Measurements from ENCODE around the gene SMG5.
A peak's percentile ranks its signal among the peaks of the same experiment; 100 is the strongest.

SMG5 gene

DNA sequence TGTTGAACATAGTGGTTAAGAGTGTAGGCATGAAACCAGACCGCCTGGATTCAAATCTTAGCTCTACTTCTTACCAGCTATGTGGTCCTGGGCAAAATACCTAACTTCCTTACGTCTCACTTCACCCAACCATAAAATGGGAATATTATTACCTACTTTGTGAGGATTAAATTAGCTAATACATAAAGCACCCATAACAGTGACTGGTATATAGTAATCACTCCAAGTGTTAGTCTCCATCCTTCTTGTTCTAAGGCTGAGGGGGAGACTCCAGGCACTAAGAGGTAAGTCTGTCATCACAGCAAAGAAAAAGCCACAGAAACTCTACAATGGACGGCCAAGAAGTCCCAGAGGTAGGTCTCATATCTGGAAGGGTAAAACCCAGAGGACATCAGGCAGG lies 2.8 kb downstream of the SMG5 start:
- DNase-seq = no peak

DNA sequence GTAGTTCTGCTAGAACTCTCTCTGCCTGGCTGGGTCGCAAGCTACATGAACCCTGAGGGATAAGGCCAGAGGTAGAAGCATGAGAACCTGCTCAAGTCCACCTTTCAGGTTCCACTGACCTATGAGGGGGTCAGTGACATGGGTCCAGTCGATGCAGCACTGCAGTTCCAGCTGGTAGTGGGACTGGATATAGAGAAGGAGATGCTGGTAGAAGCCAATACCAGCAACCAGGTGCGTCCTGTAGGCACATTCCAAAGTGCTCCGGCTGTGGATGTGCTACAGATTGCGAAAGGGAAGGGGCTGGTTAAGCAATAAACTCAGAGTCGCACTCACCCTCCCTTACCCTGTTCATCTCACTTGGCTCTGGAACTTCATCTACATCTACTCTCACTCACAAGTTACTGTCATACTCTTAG lies 5.7 kb downstream of the SMG5 start:
- peak; percentile 23 to 29 for DNase-seq

DNA sequence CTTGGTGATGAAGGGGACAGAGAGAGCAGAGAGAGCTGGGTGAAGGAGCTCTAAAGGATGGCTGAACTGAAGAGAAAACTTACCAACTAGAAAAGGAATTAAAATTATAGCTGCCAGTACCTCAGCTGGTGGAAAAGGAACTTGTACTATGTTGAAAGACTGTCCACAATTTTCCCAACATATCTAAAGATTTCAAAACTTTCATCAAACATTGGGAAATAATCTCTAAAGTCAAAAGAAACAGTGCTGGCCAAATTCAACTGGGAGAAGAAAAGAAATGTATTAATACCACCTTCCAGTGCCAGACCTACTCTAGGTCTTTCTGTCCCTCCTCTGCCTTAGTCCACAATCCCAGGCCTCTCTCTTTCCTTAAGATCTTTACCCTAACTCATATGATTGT lies 6.1 kb downstream of the SMG5 start:
- DNase-seq = no peak

DNA sequence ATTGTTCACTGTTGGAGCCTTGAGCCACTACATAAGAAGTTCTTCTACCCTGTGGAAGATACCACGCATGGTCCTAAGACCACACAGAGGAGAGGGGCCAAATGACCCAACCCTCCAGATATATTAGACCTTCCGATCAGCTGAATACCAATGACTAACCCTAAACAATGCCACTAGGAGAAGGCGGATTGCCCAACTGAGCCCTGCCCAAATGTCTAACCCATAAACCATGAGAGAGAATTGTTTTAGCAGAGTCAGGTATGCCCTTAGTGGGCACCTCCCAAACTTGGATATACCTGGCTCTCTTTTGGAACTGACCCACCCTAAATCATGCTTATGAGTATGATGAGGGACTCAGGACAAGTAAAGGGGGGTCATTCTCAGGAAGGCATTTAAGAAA lies 12.3 kb downstream of the SMG5 start:
- DNase-seq = no peak

DNA sequence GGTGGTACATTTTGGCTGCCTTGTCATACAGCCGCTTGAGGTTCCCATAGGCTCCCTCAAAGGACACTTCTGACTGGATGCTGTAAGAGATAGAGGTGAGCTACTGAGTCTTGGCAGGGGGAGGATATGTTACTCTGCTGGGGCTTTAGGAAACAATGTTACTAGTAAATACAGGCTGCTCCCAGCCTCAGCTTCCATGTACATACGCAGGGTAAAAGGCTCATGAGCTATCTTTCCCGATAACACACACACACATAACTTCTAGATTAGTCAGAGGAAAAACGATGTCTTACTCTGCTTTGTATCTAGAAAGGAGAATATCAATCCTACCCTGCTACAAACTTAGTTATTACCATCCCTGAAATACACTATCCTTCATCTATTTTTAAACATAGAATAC lies 14.3 kb downstream of the SMG5 start:
- DNase-seq = no peak

DNA sequence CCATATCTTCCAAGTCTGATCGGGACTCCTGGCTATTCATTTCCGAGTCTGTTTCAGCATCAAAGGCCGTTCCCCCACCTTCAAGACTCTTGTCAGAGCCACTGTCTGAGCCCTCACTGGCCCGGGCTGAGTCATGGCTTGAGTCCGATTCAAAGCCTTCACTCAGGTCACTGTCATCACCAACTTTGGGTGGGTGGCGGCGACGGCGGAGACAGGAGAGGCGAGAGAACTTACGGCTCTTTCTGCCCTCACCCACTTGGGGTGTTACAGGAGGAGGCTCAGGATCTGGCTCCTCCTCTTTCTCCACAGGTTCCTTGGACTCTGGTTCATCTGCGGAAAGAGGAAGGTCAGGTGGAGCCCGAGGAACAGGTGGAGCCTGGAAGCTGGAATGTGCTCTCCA lies 16.6 kb downstream of the SMG5 start:
- DNase-seq = no peak

DNA sequence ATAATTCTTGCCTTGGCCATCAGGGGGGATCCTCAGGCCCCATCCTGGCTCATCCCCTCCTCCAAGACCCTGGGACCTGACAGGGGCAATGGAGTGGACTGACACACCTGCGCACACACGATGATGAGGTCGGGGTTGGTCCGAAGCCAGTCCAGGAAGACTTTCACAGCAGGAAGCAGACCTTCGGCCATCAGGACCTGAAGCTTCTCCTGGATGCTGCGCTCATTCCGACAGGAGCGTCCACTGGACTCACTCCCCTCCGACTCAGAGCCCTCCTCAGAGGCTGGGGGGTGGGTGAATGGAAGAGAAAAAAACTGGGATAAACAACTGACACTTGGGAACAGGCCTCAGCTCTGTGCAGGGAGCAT lies 19.4 kb downstream of the SMG5 start:
- no peak for DNase-seq

DNA sequence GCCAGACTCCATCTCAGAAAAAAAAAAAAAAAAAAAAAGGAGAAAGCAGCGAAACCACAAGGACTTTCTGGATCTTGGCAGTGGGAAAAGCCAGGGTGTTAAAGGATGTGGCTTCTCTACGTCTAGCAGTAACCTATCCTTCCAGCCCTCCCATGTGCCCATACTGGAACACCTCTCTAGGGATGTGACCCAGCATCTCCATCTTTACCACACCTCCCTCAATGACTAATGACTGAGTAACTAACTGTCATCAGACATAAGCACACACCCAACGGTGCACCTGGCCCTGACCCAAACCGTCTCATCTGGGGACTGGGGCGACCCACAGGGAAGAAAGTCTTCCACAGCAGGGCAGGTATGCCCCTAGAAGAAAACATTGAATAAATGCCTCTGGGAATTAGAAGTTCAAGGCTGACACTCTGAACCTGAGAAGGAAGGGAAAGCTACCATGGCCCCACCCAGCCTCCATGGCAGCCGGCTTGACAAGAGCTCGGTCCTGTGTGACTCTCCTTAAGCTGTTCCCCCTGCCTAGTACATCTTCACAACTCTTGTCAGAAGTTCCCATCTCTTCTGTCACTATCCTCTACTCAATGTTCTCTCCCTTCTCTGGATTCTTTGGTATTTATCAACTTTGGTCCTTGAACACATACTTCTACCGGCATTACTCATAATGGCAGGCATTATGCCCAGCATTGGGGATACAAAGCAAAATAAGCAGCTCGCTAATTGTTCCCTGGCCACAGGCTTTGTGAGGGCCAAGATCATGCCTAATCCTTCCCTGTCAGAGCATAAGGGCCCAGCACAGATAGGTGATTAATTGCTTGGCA lies 20.0 kb downstream of the SMG5 start:
- DNase-seq = no peak

DNA sequence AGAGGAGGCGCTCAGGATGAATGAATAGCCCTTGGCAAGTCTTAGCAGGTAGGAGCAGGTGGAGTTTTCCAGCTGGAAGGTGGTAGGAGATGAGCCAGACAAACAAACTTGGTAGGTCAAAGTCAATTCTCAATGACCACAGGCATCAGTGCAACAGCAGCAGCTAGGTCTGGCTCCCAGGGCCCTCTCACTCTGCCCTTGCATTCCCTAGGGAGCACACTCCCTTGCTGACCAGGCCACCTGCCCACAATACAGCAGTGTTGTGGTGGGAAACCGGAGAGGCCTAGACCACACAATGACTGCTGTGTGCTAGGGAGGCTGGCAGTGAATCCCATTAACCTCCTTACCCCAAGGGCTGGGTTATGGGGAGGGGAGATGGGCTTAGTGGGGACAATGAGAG lies 21.7 kb downstream of the SMG5 start:
- DNase-seq = no peak

DNA sequence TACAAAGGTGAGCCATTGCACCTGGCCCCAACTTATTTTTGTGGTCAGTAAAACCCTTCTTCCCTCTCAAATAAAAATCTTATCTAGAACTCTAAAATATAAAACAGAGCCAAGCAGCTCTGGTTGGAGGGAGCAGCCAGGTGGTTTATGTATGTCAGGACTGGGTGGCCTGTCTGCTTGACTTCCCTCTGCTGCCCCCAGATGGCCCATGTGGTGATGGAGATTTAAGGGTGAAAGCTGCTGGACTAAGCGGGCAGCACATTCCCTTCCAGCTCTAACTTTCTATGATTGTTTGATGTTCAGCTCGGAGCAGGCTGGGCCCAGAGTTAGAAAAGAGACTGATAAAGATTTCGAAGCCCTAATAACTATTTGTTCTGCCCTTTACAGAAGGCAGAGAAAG lies 22.8 kb downstream of the SMG5 start:
- DNase-seq = peak; percentile 43 to 55

DNA sequence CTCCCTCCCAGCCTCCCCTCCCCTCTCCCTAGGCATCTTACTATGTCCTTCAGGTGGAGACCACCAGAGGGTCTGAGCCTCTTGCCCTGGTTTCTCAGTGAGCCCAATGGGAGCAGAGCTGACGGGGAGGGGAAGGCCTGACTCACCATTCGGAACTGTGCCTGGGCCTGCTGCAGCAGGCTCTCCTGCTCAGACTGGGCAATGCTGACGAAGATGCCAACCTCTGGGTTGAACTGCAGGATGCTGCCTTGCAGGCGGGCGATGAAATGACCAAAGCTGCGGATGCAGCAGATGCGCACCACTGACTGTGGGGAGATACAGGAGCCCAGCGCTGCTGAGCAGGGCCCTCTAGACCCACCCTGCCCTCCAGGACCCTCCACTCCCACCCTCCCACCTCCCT lies 23.8 kb downstream of the SMG5 start:
- no peak for DNase-seq

DNA sequence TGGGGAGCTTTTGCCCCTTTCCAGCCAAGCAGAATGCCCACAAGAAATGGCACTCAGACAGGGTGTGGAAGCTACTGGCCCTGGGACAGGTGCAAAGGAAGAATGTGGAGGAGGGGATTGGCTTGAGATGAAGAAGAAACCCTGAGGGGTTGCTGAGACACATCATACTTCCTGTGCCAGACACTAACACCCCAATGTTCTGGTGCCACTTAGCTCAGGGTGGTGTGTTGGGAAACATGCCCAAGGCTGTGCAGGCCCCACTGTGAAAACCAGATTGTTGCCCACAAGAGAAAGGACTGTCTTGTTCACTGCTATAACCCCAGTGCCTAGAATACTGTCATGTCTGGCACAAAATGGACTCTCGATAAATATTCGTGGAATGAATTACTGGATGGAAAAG lies 24.9 kb downstream of the SMG5 start:
- DNase-seq = peak; percentile 79 to 89

DNA sequence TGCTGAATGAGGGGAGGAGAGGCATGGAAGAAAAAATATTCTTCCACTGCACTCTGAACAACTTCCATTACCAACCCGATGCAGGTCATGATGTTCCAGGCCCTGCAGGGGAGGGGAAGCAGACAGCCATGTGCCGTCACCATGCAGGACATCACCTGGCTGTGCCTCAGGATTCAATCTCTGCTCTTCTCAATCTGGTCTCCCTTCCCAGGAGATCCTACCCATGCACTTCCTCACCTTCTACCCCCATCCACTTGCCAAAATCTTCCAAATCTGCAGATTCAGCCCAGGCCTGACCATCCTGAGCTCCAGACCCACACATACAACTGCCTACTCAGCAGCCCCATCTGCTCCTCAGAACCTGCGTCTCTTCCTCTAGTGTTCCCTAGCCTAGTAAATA lies 29.0 kb downstream of the SMG5 start:
- DNase-seq = no peak

DNA sequence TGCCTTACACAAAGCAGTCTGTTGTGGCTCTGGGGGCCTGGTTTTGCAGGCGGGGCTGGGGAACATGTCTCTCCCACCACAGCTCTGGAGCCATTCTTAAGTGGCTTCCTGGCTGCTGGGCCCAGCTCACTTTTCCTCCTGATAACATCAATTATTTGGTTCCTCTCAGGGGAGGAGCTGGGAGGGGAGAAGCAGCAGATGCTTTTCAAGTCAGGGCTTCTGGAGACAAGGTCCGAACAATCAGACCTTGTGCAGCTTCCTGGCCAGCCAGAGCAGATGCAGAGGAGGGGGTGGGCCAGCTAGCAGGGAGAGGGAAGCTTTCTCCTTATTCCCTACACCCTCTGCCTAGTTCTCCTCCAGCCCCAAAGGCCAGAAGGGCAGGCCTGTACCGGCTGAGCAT lies 31.1 kb downstream of the SMG5 start:
- DNase-seq = peak; percentile 71 to 74

DNA sequence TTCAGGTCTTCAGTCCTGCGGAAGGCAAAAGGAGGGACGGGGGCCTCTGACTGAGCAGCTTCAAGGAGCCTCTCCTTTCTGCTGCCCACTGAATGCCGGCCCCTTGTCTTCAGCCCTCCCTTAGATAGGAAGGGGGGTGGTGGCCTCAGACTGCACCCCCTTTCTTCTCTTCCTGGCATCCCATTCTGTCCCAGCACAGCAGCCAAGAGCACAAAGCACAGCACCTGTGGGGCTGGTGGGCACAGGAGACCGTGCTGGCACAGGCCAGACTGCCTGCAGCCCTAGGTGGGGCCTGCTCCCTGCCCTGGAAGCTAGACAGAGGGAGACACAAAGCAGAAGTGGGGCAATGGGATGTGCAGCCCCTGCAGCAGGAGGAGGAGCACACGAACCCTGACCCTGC lies 33.0 kb downstream of the SMG5 start:
- no peak for DNase-seq

DNA sequence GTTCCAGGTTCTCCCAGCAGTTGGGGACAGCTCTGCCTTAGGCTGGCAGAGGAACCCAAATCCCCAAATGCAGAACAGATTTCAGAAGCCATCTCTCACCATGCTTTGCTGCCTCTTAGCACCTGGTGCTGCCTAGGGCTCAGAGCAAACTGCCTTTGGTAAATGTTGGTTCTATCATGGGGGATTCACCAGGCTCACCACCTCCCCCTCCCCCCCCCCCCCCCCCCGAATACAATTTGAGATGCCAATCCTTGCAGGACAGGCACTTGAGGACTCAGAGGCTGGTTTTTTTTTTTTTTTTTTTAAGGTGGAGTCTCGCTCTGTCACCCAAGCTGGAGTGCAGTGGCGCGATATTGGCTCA lies 34.3 kb downstream of the SMG5 start:
- no peak for DNase-seq

DNA sequence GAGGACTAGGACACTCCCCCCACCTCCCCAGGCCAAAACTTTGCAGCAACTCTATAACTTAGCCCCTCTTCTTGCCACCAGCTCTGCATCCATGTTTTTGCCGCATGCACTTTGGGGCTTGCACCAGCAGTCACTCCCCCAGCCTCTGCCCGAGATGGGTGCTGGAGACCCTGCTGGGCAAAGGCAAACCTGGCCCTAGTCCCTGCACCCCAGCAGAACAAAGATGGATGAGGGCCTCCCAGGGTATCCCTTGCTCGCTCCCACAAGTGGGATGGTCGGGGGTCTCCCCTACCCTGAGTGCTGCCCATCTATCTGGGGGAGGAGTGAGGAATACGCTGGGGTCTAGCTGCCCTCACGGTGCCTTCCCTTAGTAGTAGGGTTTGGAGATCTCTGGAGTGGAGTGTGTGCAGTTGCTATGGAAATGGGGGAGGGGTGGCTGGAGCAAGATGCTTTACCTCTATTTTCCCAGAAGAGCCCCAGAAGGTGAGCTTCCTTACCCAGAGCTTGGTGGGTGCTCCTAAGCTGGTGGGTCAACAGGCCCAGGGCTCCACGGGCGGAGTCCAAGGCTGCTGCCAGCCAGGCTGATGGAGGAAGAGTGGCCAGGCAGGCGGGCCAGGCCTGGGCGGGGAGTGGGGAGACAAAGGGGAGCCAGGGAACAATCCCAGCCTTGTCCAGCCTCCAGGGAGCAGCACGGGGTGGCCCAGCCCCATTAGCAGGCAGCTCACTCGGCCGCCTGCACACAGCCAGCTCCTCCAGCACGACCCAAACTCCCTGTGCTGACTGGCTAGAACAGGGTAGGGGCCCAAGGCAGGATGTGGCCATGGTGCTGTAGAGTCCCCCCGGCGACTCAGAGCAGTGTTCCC lies 34.9 kb downstream of the SMG5 start, which contains the start of gene PAQR6:
Gene PAQR6 (minus strand): TSS at position 597 of the 863 bp plus-strand sequence. CDS start 1,325 bp downstream, outside the sequence.
- no peak for DNase-seq

DNA sequence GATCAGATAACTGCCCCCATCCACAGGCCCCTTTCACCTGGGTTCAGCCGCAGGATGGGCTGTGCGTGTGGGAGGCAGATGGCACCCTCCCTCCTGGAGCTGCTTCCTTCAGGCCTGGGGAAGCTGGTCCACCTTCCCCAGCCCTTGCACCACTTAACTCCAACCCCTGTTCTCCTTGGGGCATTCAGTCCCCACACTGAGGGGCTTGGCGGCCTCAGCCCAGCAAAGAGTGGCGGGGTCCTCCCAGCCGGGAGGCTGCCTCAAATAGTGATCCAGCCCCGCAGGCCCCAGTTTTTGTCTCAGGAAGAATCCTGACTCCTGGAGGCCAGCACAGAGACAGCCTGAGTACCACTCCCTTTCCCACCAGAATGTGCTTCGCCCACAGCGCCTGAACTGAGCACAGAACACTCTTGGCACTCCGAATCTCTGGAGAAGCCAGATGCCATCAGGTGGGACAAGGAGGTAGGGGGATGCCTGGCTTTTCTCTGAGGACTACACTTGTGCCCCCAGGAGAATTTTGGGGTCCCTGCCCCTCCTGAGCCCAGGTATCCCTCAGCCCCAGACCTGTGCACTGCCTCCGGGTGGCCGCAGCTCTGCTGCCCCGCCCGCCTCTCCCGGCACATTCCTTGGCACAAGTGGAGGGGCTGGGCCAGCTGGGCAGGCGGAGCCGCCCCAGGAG lies 35.7 kb downstream of the SMG5 start:
- DNase-seq = no peak

DNA sequence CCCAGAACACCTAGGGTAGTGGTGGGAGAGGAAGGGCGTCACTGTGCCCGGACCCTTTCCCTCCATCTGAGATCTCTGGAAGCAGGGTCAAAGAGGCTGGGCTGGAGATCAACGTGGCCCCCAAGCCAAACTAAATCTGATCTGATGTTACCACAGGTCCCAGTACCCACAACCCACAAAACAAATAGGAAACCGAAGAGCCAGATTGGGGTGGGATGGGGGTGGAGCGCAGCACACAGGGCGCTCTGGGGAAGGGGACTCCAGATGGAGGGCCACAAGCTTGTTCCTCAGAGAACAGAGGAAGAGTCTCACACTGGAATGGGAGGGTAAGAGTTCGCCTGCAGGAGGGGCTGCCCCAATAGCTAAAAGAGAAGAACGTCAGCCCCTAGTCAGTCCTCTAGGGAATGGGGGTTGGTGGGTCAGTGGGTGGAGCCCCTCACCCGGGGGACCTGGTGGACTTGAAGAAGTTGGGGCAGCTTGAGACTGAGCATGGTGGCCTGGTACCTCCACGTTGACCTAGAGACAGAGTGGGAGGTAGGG lies 36.3 kb downstream of the SMG5 start:
- DNase-seq = peak in 1 of 2 experiments; percentile 20

DNA sequence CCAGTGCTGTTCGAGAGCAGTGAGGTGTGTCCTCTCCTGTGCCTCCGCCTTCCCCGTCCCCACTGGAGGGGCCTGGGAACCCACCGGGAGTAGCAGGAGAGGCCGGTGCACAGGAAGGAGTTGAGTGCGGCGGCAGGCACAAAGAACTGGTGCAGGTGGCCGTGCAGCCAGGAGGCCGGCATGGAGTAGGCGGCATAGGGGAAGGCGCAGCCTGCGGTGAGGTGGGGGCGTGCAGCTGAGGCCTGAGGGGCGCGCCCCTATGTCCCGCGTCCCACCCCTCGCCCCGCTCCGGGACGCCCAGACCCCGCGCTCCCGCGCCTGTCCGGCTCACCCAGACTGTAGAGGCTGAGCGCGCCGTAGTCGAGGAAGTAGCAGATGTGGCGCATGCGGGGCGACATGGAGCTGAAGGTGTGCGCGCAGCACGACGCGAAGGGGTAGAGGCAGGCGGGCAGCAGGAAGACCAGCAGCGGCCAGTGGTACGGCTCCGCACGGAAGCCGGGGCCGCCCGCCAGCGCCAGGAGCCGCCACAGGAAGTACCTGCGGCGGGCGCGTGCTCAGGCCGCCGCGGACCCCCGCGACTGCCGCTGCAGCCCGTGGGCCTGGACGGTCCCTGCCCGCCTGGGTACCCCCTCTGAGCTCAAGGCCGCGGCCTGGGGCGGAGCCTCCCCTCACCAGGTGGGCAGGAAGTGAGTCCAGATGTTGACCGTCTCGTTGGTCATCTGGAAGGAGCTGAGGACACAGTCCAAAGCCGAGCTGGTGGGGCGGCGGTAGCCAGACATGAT lies 37.0 kb downstream of the SMG5 start:
- peak in 1 of 2 experiments; percentile 33 for DNase-seq

DNA sequence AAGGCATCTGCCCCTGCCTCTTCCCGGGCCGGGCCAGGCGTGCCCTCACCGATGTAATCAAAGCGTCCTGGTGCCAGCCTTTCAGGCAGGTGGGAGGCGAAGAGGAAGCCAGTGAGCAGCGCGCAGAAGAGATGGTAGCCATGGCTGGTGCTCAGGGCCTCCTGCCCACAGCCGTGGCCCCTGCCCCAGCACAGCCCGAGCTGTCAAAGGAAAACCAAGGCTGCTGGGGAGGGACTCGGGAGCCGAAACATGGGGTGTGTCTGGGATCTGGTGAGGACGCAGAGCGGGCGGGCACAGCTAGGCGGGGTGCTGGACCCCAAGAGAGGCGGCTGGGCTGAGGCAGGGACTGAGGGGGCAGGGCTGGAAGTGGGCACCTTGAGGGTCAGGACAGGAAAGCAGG lies 37.9 kb downstream of the SMG5 start:
- DNase-seq = no peak

DNA sequence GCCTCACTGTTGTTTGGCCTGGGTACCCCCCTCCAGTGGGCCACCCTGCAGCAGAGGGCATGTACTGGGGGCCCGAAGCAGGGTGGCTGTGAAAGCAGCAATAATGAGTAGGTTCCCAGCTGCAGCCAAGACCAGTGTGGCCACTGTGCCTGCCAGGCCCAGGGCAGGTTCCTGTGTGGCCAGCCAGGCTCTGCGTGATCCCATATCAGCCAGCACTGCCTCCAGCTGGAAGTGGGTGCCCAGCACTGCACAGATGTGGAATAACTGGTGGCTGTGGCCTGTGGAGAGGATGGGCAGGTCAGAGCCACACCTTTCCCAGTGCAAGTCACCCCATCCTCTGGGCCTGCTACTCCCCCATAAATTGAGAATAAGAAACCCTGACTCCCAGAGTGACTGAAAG lies 38.5 kb downstream of the SMG5 start:
- no peak for DNase-seq

DNA sequence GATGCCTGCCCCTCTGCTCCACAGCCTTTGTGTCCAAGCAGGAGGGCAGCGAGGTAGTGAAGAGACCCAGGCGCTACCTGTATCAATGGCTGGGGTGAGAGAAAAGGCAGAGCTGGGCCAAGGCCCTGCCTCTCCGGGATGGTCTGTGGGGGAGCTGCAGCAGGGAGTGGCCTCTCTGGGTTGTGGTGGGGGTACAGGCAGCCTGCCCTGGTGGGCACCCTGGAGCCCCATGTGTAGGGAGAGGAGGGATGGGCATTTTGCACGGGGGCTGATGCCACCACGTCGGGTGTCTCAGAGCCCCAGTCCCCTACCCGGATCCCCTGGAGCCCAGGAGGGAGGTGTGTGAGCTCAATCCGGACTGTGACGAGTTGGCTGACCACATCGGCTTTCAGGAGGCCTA lies 39.9 kb downstream of the SMG5 start:
- DNase-seq = no peak

Data from Kasumi-1 (cell line).